WTC11 (cell line): ENCODE results near the gene OLFM2. TPM values are rescaled to one million over a fixed set of nuclear protein-coding genes. Genes with fewer than 3 reads are reported as not detected.
A peak's percentile ranks its signal among the peaks of the same experiment; 100 is the strongest.

ENCODE experiments used
- ATAC-seq: fragments of 200-7000 bp; cut with Tn5 transposase; 2 replicates; pipeline ENCODE4 v1.10.0; 2021; ENCODE audit warnings: mild to moderate bottlenecking, moderate library complexity
- CTCF ChIA-PET: fragments of 300-600 bp; sonication (Branson Sonifier 250); formaldehyde crosslinking; loops from one replicate; lab custom pipeline; 2021; ENCODE audit warnings: antibody characterized with exemption; lab: Charles Lee
- POLR2A ChIA-PET: fragments of 350-600 bp; sonication (Branson Sonifier 250); formaldehyde crosslinking; loops from one replicate; lab custom pipeline; 2021; ENCODE audit warnings: antibody characterized with exemption; lab: Charles Lee
- DNase-seq: peaks from one replicate; pipeline ENCODE4 v3.0.0; 2021; ENCODE audit warnings: low spot score
- H3K27ac Mint-ChIP-seq: 2 replicates; pipeline ENCODE4 v1.8.0; 2021; ENCODE audit warnings: mixed read lengths
- H3K27me3 Mint-ChIP-seq: 2 replicates; pipeline ENCODE4 v1.8.0; 2021; ENCODE audit warnings: low read depth, mild to moderate bottlenecking, moderate library complexity, mixed read lengths
- H3K36me3 Mint-ChIP-seq: 2 replicates; pipeline ENCODE4 v1.8.0; 2021; ENCODE audit warnings: mixed read lengths
- H3K4me1 Mint-ChIP-seq: 2 replicates; pipeline ENCODE4 v1.8.0; 2022; ENCODE audit warnings: mixed read lengths
- H3K4me3 Mint-ChIP-seq: 2 replicates; pipeline ENCODE4 v1.8.0; 2021; ENCODE audit warnings: mild to moderate bottlenecking, moderate library complexity, mixed read lengths
- H3K9me3 Mint-ChIP-seq: 2 replicates; pipeline ENCODE4 v1.8.0; 2021; ENCODE audit warnings: mixed read lengths
- CREM ChIP-seq: sonication (generic); formaldehyde crosslinking; IDR thresholded peaks from 2 replicates; pipeline ENCODE4 v1.8.1; 2022; ENCODE audit warnings: mild to moderate bottlenecking, missing genetic modification reagents, moderate library complexity
- FOXP1 ChIP-seq: sonication (generic); formaldehyde crosslinking; IDR thresholded peaks from 2 replicates; pipeline ENCODE4 v1.8.0; 2022; ENCODE audit warnings: missing genetic modification reagents, mild to moderate bottlenecking, moderate library complexity, borderline replicate concordance
- GABPB1 ChIP-seq: sonication (generic); formaldehyde crosslinking; IDR thresholded peaks from 2 replicates; pipeline ENCODE4 v1.8.1; 2023; ENCODE audit warnings: mild to moderate bottlenecking, missing genetic modification reagents
- GTF2I ChIP-seq: fragments of 250-450 bp; sonication (Bioruptor Pico); conservative IDR thresholded peaks from 2 replicates; pipeline ENCODE4 v1.4.0; 2021; ENCODE audit warnings: mild to moderate bottlenecking
- HMGXB4 ChIP-seq: sonication (generic); formaldehyde crosslinking; IDR thresholded peaks from 2 replicates; pipeline ENCODE4 v1.8.1; 2023; ENCODE audit warnings: mild to moderate bottlenecking, moderate library complexity, missing genetic modification reagents
- MAX ChIP-seq: sonication (generic); formaldehyde crosslinking; IDR thresholded peaks from 2 replicates; pipeline ENCODE4 v1.8.0; 2022; ENCODE audit warnings: mild to moderate bottlenecking, missing genetic modification reagents
- NFE2L1 ChIP-seq: sonication (generic); formaldehyde crosslinking; IDR thresholded peaks from 2 replicates; pipeline ENCODE4 v1.8.1; 2023; ENCODE audit warnings: missing genetic modification reagents
- NR3C1 ChIP-seq: sonication (generic); formaldehyde crosslinking; conservative IDR thresholded peaks from 2 replicates; pipeline ENCODE4 v1.8.1; 2023; ENCODE audit warnings: low read depth, mild to moderate bottlenecking, missing genetic modification reagents
- OVOL2 ChIP-seq: fragments of 250-450 bp; sonication (Bioruptor Pico); IDR thresholded peaks from 2 replicates; pipeline ENCODE4 v1.9.0; 2021; ENCODE audit warnings: mild to moderate bottlenecking, borderline replicate concordance
- TEAD1 ChIP-seq: sonication (generic); formaldehyde crosslinking; IDR thresholded peaks from 2 replicates; pipeline ENCODE4 v1.8.0; 2022; ENCODE audit warnings: mild to moderate bottlenecking, missing genetic modification reagents
- TP53 ChIP-seq: sonication (generic); formaldehyde crosslinking; IDR thresholded peaks from 2 replicates; pipeline ENCODE4 v1.8.1; 2023; ENCODE audit warnings: mild to moderate bottlenecking, missing genetic modification reagents
- ZNF138 ChIP-seq: sonication (generic); formaldehyde crosslinking; conservative IDR thresholded peaks from 2 replicates; pipeline ENCODE4 v1.8.1; 2022; ENCODE audit warnings: mild to moderate bottlenecking, moderate library complexity, missing genetic modification reagents
- ZNF317 ChIP-seq: sonication (generic); formaldehyde crosslinking; IDR thresholded peaks from 2 replicates; pipeline ENCODE4 v1.8.1; 2023; ENCODE audit warnings: low read depth, mild to moderate bottlenecking, moderate library complexity, missing genetic modification reagents, borderline replicate concordance
- total RNA-seq: library from RNA; stranded (reverse); gene quantifications from 3 replicates; pipeline ENCODE4 v1.2.3, GENCODE V29; 2021
- TF ChIP-seq, protein P1 (sequence below): fragments of 250-450 bp; sonication (Bioruptor Pico); IDR thresholded peaks from 2 replicates; pipeline ENCODE4 v1.8.0; 2021; ENCODE audit warnings: mild to moderate bottlenecking
- TF ChIP-seq, protein P2 (sequence below): fragments of 200-600 bp; IDR thresholded peaks from 2 replicates; pipeline ENCODE4 v1.8.0; 2022; ENCODE audit warnings: antibody characterized with exemption
- TF ChIP-seq, protein P3 (sequence below): fragments of 250-450 bp; sonication (Bioruptor Pico); IDR thresholded peaks from 2 replicates; pipeline ENCODE4 v1.9.0; 2021; ENCODE audit warnings: moderate library complexity, mild to moderate bottlenecking, inconsistent platforms, borderline replicate concordance
- TF ChIP-seq, protein P4 (sequence below): sonication (generic); formaldehyde crosslinking; IDR thresholded peaks from 2 replicates; pipeline ENCODE4 v1.8.1; 2022; ENCODE audit warnings: low read depth, missing genetic modification reagents, borderline replicate concordance

The OLFM2 gene
- total RNA-seq, 1 experiment from 2014 or later: 66.0 TPM

DNA sequence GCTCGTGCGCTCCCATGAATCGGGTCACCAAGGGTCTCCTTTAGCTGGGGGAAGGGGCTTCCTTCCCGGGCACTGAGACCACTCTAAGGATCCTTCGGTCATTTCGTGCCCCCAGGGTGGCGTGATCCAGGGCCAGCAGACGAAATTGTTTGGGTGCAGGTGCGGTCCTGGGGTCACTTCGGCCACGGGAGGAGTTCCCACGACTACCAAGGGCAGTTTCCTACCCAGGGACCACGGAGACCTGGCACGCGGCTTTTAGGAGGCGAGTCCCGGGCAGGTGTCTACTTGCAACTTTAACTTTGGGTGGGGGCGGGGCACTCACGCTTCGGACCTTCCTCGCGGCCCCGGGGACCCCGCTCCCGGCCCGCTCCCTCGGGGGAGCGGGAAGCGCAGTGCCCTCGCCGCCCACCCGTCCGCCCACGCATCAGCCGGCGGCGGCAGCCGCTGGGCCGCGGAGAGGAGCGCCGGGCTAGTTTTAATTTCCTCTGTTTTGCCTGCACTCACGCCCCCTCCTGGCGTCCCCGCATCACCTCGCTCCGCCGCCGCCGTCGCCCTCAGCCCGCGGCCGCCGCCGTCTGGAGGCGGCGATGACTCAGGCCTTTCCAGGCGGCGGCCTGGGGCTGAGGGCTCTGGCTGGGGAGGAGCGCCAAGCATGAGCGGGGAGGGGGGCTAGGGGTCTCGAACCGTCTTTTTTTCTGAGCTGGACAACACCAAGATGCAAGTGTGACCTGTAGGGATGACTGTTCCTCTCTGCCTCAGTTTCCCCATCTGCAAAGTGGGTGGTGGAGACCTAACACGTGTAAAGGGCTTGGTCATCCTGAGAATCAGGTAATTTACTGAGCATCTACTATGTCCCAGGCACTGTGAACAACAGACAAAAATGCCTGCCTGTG lies 21.8 kb downstream of the OLFM2 start:
- Mint-ChIP-seq H3K27me3 (peaks cover 5% of the 10 kb centered on the region; the same call in 1 of the 2 replicates), H3K4me1 (peaks cover 16% of the 10 kb centered on the region), H3K4me3 (peak overlapping the region; percentile 72), H3K27ac (no peak overlapping the region), H3K9me3 (no peaks in the 10 kb centered on the region), H3K36me3 (no peaks in the 10 kb centered on the region; the same call in 1 of the 2 replicates)
- DNase-seq (peak; percentile 86), ATAC-seq (peak; percentile 60)
- ChIA-PET POLR2A (no interaction called here), CTCF (interaction anchor here (1.0 kb wide), 1 partner anchor 31 kb away, joined by 4 read pairs; no protein-coding TSS in a partner anchor)
- TF ChIP-seq, protein P1, sequence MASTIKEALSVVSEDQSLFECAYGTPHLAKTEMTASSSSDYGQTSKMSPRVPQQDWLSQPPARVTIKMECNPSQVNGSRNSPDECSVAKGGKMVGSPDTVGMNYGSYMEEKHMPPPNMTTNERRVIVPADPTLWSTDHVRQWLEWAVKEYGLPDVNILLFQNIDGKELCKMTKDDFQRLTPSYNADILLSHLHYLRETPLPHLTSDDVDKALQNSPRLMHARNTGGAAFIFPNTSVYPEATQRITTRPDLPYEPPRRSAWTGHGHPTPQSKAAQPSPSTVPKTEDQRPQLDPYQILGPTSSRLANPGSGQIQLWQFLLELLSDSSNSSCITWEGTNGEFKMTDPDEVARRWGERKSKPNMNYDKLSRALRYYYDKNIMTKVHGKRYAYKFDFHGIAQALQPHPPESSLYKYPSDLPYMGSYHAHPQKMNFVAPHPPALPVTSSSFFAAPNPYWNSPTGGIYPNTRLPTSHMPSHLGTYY: no peak
- 0 out of 2 replicates have a peak, but pooled peaks have one; percentile 45 for TF ChIP-seq GTF2I (CRISPR knock-in tag)
- no peak for TF ChIP-seq CREM
- TF ChIP-seq, protein P2, sequence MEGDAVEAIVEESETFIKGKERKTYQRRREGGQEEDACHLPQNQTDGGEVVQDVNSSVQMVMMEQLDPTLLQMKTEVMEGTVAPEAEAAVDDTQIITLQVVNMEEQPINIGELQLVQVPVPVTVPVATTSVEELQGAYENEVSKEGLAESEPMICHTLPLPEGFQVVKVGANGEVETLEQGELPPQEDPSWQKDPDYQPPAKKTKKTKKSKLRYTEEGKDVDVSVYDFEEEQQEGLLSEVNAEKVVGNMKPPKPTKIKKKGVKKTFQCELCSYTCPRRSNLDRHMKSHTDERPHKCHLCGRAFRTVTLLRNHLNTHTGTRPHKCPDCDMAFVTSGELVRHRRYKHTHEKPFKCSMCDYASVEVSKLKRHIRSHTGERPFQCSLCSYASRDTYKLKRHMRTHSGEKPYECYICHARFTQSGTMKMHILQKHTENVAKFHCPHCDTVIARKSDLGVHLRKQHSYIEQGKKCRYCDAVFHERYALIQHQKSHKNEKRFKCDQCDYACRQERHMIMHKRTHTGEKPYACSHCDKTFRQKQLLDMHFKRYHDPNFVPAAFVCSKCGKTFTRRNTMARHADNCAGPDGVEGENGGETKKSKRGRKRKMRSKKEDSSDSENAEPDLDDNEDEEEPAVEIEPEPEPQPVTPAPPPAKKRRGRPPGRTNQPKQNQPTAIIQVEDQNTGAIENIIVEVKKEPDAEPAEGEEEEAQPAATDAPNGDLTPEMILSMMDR: peak; percentile 48
- TF ChIP-seq ZNF317 (CRISPR knock-in tag): no peak
- no peak for TF ChIP-seq ZNF138 (CRISPR knock-in tag)
- no peak for TF ChIP-seq GABPB1 (CRISPR knock-in tag)
- TF ChIP-seq, protein P3, sequence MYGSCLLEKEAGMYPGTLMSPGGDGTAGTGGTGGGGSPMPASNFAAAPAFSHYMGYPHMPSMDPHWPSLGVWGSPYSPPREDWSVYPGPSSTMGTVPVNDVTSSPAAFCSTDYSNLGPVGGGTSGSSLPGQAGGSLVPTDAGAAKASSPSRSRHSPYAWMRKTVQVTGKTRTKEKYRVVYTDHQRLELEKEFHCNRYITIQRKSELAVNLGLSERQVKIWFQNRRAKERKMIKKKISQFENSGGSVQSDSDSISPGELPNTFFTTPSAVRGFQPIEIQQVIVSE: no peak
- no peak for TF ChIP-seq FOXP1 (CRISPR knock-in tag)
- no peak for TF ChIP-seq MAX (CRISPR knock-in tag)
- peak; percentile 80 for TF ChIP-seq NFE2L1 (CRISPR knock-in tag)
- no peak for TF ChIP-seq OVOL2 (CRISPR knock-in tag)
- TF ChIP-seq TEAD1 (CRISPR knock-in tag): 0 out of 2 replicates have a peak, but pooled peaks have one; percentile 21
- peak; percentile 45; the same call in 1 of the 2 replicates for TF ChIP-seq HMGXB4 (CRISPR knock-in tag)
- TF ChIP-seq, protein P4, sequence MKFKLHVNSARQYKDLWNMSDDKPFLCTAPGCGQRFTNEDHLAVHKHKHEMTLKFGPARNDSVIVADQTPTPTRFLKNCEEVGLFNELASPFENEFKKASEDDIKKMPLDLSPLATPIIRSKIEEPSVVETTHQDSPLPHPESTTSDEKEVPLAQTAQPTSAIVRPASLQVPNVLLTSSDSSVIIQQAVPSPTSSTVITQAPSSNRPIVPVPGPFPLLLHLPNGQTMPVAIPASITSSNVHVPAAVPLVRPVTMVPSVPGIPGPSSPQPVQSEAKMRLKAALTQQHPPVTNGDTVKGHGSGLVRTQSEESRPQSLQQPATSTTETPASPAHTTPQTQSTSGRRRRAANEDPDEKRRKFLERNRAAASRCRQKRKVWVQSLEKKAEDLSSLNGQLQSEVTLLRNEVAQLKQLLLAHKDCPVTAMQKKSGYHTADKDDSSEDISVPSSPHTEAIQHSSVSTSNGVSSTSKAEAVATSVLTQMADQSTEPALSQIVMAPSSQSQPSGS (CRISPR knock-in tag): no peak
- TF ChIP-seq NR3C1 (CRISPR knock-in tag): no peak
- no peak for TF ChIP-seq TP53 (CRISPR knock-in tag)
